ENCODE data around the gene TBCD.

- TF ChIP-seq POLR2A (IDR thresholded peaks at IDR 0.05; ENCODE audit: extremely low read depth, insufficient read length), result no peak
- TF ChIP-seq CTCF (IDR thresholded peaks at IDR 0.05; ENCODE audit: low read depth, low read length), result no peak
These were observed 160.0 kb downstream of the TBCD start for GRCh38 chr17:82911822-82912221.

All from NB4 (cell line).